ENCODE data around the gene RAPGEF2.

GRCh38 chr4:159227984-159228383 lies 125.1 kb downstream of the RAPGEF2 start:
- TF ChIP-seq YY1 (IDR thresholded peaks at IDR 0.05; ENCODE audit: insufficient read depth, insufficient read length) = no peak
- no peak for TF ChIP-seq ZNF274 (IDR thresholded peaks at IDR 0.05; ENCODE audit: low read depth, low read length)
